HG02981 (cell line): Measurements from ENCODE around the gene LILRB3.
"Not testable (repeated sequence)": the region's sequence is repeated elsewhere in the genome, so short reads cannot be mapped to it uniquely, and the experiment has no call there.

ENCODE experiments used
- ATAC-seq: cut with Tn5 transposase; IDR thresholded peaks from one replicate; pipeline ENCODE4 v1.9.1; 2021; ENCODE audit warnings: mild to moderate bottlenecking, moderate library complexity; ENCODE audit not compliant: unreplicated experiment

Gene LILRB3

GRCh38 chr19:54222474-54223276 is at the start of gene LILRB3:
Gene LILRB3 (minus strand): TSS chr19:54223007. CDS start chr19:54222976, 31 bp downstream.
- ATAC-seq: not testable (repeated sequence)

GRCh38 chr19:54272181-54272580 is 49.4 kb upstream of the LILRB3 start:
- not testable (repeated sequence) for ATAC-seq

- ATAC-seq: not testable (repeated sequence)
These were observed 48.8 kb upstream of the LILRB3 start for GRCh38 chr19:54271587-54271986.

DNA sequence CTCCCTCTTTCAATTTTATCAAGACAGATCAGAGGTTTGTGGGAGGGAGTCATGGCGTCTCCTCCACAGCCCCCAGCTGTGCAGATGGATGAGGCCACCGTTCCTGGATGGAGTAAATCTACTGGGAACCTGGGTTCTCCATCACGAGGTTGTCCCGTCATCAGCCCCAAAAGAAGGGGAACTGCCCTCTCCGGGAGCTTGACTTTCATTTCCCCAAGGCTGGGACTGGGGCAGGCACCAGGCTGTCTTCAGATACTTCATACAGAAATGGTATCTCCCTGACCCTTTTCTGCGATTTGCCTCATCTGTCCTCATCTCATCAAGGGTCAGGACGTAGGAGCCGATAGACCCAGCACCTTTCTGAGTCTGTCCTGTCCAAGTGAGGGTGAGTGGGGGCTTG is 48.3 kb upstream of the LILRB3 start:
- no peak for ATAC-seq

GRCh38 chr19:54268936-54269335 is 46.1 kb upstream of the LILRB3 start:
- ATAC-seq: no peak

DNA sequence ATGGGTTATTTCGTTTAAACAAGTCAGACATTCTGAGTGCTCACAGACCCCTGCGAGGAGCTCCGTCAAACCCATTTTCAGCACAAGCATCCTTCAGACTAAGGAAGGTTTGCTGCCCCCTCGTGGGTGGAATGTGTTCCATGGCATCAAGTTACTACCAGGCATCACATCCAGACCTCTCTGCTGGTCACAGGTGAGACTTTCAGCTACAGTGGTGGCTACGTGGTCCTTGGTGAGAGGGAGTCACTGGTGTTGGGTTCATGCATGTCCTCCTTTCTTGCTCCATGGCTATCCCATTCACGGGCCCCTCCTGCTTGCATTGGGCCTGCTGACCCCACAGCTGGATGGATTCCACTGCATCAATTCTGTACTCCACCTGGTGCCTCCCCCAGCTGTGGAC is 43.3 kb upstream of the LILRB3 start:
- ATAC-seq: no peak

- no peak for ATAC-seq
These were observed 39.7 kb upstream of the LILRB3 start for GRCh38 chr19:54262470-54262869.

GRCh38 chr19:54262066-54262465 is 39.3 kb upstream of the LILRB3 start:
- ATAC-seq: no peak

- no peak for ATAC-seq
These were observed 34.3 kb upstream of the LILRB3 start, which contains the start of gene LILRB5 for GRCh38 chr19:54257116-54257480. Gene LILRB5 (minus strand): TSS chr19:54257273. CDS start chr19:54257193, 80 bp downstream.

DNA sequence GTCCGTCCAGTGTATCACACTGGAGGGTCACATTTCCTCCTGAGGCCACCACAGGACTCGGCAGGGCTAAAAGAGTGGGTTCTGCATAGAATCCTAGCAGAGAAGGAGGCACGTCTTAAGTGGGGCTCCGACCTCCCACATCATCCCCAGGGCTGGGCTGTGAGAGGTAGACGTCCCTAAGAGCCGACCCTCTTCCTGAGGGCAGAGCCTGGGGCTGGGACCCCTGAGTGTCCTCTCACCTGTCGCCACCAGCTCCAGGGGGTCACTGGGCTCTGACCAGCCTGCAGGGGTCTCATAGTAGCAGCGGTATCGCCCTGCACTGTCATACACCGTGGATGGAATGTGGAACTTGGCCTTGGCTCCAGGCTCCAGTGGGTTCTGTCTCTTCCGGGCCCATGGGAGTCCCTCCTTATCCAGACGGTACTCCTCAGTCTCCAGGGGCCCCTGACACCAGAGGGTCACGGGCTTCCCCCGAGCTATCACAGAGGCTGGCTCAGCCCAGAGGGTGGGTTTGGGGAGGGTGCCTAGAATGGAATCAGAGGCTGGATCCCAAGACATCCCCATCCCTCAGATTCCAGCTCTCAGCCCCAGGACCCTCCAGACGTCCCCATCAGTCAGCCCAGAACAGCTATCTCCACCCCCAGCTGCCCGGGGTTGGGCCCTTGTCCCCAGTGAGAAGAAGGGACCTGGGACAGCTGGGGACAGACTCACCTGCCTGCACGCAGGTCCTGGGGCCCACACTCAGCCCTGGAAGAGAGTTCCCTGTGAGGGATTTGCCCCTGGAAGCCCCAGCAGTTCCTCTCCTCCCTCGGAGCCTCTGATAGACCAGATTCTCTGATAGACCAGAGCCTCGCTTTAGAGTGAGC is 33.7 kb upstream of the LILRB3 start:
- ATAC-seq: no peak

DNA sequence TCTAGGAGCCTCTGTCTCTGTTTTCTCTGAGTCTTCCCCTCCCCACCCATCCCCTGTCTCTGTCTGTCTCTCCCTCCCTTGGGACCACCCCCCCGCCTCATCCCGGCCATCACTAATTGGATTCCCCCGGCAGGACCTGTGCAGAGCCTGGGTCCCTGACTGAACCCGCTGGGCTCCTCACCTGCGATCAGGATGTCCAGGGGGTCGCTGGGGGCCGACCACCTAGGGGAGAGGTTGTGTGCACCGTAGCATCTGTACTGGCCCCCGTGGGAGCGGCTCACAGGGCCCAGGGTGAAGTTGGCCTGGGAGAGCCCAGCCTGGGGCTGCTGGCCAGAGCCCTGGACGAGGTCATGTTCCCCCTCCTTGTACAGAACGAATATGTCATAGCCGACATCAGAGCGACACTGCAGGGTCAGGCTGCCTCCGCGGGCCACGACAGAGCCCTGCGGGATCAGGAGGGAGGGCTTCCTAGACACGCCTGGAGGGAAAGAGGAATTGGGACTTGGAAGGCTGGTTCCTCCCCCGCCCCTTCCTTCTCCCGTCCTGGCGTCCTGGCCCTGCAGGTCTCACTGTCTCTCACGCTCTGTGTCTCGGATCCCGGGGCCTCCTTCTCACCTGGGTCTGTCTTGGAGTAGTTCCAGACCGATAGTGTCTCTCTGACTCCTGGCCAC is 32.4 kb upstream of the LILRB3 start:
- no peak for ATAC-seq

DNA sequence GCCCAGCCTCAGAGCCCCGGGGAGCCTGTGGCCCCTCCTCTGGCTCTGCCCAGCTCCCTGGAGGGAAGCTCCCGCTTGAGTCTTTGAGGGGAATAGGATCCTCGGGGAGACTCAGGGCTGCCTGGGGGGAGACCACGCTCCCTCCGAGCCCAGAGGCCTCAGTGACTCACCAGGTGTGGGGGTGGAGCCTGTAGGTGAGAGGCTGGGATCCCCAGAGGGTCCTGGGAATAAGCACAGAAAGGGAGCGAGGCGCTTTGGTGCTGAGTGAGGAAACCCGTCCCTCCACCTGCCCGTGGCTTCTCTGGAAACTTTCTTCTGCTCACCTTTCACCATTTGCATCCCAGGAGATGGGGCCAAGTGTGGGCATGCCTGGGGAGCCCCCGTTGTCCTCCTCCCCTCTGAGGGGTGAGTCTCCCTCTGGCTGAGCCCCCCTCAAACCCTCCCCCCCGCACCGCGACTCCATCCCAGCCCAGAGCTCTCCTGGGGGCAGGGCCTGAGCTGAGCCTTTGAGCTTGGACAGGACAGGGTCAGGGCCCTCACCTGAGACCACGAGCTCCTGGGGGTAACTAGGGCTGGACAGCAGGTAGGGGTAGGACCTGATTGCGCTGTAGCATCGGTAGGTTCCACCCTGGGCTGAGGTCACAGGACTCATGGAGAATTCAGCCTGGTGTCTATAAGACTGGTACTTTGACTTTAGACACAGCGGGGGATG is 31.5 kb upstream of the LILRB3 start:
- no peak for ATAC-seq

GRCh38 chr19:54253331-54254194 is 30.8 kb upstream of the LILRB3 start:
- no peak for ATAC-seq

- ATAC-seq: no peak
These were observed 30.0 kb upstream of the LILRB3 start for GRCh38 chr19:54252845-54253244.

DNA sequence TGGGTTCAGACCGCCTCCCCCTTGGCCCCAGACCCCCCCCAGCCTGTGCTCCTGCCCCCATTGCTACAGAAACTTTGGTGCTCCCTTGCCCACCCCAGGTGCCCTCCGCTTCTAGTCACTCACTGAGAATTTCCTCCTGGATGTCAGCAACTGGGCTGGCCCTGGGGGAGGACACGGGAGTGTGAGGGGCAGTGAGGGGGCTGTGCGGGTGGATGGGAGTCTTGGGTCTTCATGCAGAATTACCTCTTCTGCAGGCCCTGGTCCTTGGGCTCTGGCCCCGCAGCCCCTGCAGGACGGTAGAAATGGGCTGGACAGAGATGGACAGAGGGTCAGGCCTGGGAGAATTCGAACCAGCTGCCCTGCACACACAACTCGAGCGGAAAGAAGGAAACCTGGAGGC is 29.4 kb upstream of the LILRB3 start:
- ATAC-seq: no peak

GRCh38 chr19:54248016-54248601 is 25.3 kb upstream of the LILRB3 start:
- ATAC-seq: no peak

- ATAC-seq: no peak
These were observed 24.5 kb upstream of the LILRB3 start for GRCh38 chr19:54247106-54247930.

GRCh38 chr19:54245936-54246335 is 23.1 kb upstream of the LILRB3 start:
- no peak for ATAC-seq
